Caki2 (cell line): ENCODE data around the gene TRPM3. TPM values are rescaled to one million over a fixed set of nuclear protein-coding genes. Genes with fewer than 3 reads are reported as not detected.

Source experiments
- DNase-seq: peaks from one replicate; pipeline ENCODE4 v3.0.0-alpha.2; 2015; ENCODE audit warnings: low read depth
- in situ Hi-C: cut with HindIII; loops from 2 replicates; pipeline ENCODE4 v1.10.0; 2016; ENCODE audit warnings: low sequenced_read_pairs, low pct_unique_long_range_greater_than_20kb, mixed read lengths
- total RNA-seq: library from RNA; depleted of rRNA; stranded (reverse); fragments of >200 nt; shearing (Covaris generic); gene quantifications from 2 replicates; pipeline ENCODE4 v1.2.3, GENCODE V29; 2014; ENCODE audit warnings: low replicate concordance

Gene TRPM3
- total RNA-seq, 1 experiment from 2014 or later, result 0.37 TPM

GRCh38 chr9:70549926-70550325 is 571.5 kb downstream of the TRPM3 start:
- in situ Hi-C loops, result no loop called here
- no peak for DNase-seq

GRCh38 chr9:70542311-70542931 is 579.0 kb downstream of the TRPM3 start:
- DNase-seq, result no peak

GRCh38 chr9:70540016-70540415 is 581.4 kb downstream of the TRPM3 start:
- no peak for DNase-seq
- in situ Hi-C loops, result no loop called here

More at GRCh38 chr9:70542311-70542931, 579.0 kb downstream of the TRPM3 start:
- in situ Hi-C loops, result no loop called here

GRCh38 chr9:70539526-70539925 is 581.9 kb downstream of the TRPM3 start:
- DNase-seq, result no peak
- in situ Hi-C loops, result no loop called here

GRCh38 chr9:70539001-70539400 is 582.4 kb downstream of the TRPM3 start:
- in situ Hi-C loops, result no loop called here
- DNase-seq, result no peak

GRCh38 chr9:70537084-70537483 is 584.3 kb downstream of the TRPM3 start:
- in situ Hi-C loops, result no loop called here
- DNase-seq, result no peak

GRCh38 chr9:70535546-70536323 is 585.7 kb downstream of the TRPM3 start:
- in situ Hi-C loops, result no loop called here
- DNase-seq, result no peak

- in situ Hi-C loops, result no loop called here
- DNase-seq, result no peak
Measured at GRCh38 chr9:70534471-70534870, 587.0 kb downstream of the TRPM3 start.

GRCh38 chr9:70534061-70534460 is 587.4 kb downstream of the TRPM3 start:
- in situ Hi-C loops, result no loop called here
- DNase-seq, result no peak

- in situ Hi-C loops, result no loop called here
- DNase-seq, result no peak
Measured at GRCh38 chr9:70533492-70533891, 587.9 kb downstream of the TRPM3 start.

GRCh38 chr9:70532716-70533115 is 588.7 kb downstream of the TRPM3 start:
- in situ Hi-C loops, result no loop called here
- DNase-seq, result no peak

GRCh38 chr9:70531311-70531710 is 590.1 kb downstream of the TRPM3 start:
- in situ Hi-C loops, result no loop called here
- DNase-seq, result no peak

- DNase-seq, result no peak
- in situ Hi-C loops, result no loop called here
Measured at GRCh38 chr9:70530716-70531115, 590.7 kb downstream of the TRPM3 start.

GRCh38 chr9:70529833-70530232 is 591.6 kb downstream of the TRPM3 start:
- DNase-seq, result no peak
- in situ Hi-C loops, result no loop called here

GRCh38 chr9:70529377-70529776 is 592.0 kb downstream of the TRPM3 start:
- DNase-seq, result no peak
- in situ Hi-C loops, result no loop called here

- no peak for DNase-seq
- in situ Hi-C loops, result no loop called here
Measured at GRCh38 chr9:70526902-70527301, 594.5 kb downstream of the TRPM3 start.

- DNase-seq, result no peak
- in situ Hi-C loops, result no loop called here
Measured at GRCh38 chr9:70525519-70525918, 595.9 kb downstream of the TRPM3 start.

- in situ Hi-C loops, result no loop called here
- no peak for DNase-seq
Measured at GRCh38 chr9:70519912-70520724, 601.3 kb downstream of the TRPM3 start.

- DNase-seq, result no peak
- in situ Hi-C loops, result no loop called here
Measured at GRCh38 chr9:70517926-70518610, 603.4 kb downstream of the TRPM3 start.
